Measurements from ENCODE around the gene SIRT1.
"Not testable (repeated sequence)": the region's sequence is repeated elsewhere in the genome, so short reads cannot be mapped to it uniquely, and the experiment has no call there.

- TF ChIP-seq CTCF, POLR2A (IDR thresholded peaks at IDR 0.05): not testable (repeated sequence)
Measured at GRCh38 chr10:67839511-67839910, 44.9 kb upstream of the SIRT1 start.
